Body of pancreas (tissue), 4 donors: ENCODE results near the gene TAF12.
"Not testable (repeated sequence)": the region's sequence is repeated elsewhere in the genome, so short reads cannot be mapped to it uniquely, and the experiment has no call there.

Source experiments
- POLR2A ChIP-seq, 3 donors: fragments of 450-650 bp; IDR thresholded peaks; one replicate each; pipeline ENCODE4 v1.6.1; 2016; ENCODE audit warnings: antibody characterized with exemption in 3 of 3, mild to moderate bottlenecking in 2 of 3
- TF ChIP-seq, protein P1 (sequence below), 7 experiments: fragments of 450-650 bp in 4 of 7; fragments of 200-600 bp in 3 of 7; sonication (generic) in 3 of 7; IDR thresholded peaks; one replicate each; pipeline ENCODE4 v1.5.1; 2016 to 2019; ENCODE audit warnings: antibody characterized with exemption in 7 of 7

GRCh38 chr1:28593988-28594356 lies 48.9 kb downstream of the TAF12 start:
- TF ChIP-seq, protein P1, sequence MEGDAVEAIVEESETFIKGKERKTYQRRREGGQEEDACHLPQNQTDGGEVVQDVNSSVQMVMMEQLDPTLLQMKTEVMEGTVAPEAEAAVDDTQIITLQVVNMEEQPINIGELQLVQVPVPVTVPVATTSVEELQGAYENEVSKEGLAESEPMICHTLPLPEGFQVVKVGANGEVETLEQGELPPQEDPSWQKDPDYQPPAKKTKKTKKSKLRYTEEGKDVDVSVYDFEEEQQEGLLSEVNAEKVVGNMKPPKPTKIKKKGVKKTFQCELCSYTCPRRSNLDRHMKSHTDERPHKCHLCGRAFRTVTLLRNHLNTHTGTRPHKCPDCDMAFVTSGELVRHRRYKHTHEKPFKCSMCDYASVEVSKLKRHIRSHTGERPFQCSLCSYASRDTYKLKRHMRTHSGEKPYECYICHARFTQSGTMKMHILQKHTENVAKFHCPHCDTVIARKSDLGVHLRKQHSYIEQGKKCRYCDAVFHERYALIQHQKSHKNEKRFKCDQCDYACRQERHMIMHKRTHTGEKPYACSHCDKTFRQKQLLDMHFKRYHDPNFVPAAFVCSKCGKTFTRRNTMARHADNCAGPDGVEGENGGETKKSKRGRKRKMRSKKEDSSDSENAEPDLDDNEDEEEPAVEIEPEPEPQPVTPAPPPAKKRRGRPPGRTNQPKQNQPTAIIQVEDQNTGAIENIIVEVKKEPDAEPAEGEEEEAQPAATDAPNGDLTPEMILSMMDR (IDR thresholded peaks at IDR 0.05), result not testable (repeated sequence)
- TF ChIP-seq POLR2A (IDR thresholded peaks at IDR 0.05), result not testable (repeated sequence)
